Testis (tissue), 2 donors: Measurements from ENCODE around the gene QSOX2.
"Not testable (repeated sequence)": the region's sequence is repeated elsewhere in the genome, so short reads cannot be mapped to it uniquely, and the experiment has no call there.

Source experiments
- CTCF ChIP-seq, 3 experiments: fragments of 450-650 bp in 2 of 3; fragments of 200-600 bp in 1 of 3; sonication (generic) in 1 of 3; IDR thresholded peaks; one replicate each; pipeline ENCODE4 v1.5.1; 2016 to 2019; ENCODE audit warnings: antibody characterized with exemption in 3 of 3, mild to moderate bottlenecking in 2 of 3, moderate library complexity in 1 of 3
- POLR2A ChIP-seq: fragments of 450-650 bp; IDR thresholded peaks from one replicate; pipeline ENCODE4 v1.6.1; 2017; ENCODE audit warnings: antibody characterized with exemption, mild to moderate bottlenecking, moderate library complexity

- TF ChIP-seq CTCF (IDR thresholded peaks at IDR 0.05); POLR2A: not testable (repeated sequence)
Observed at GRCh38 chr9:136266641-136267040, 21.0 kb upstream of the QSOX2 start.
